Right cardiac atrium (tissue), 5 donors: ENCODE data around the gene PHLPP1. TPM values are rescaled to one million over a fixed set of nuclear protein-coding genes. Genes with fewer than 3 reads are reported as not detected.

Experiments used
- ATAC-seq, 2 donors: fragments of 200-7000 bp; cut with Tn5 transposase; one replicate each; pipeline versions ENCODE4 v1.8.0 to v1.9.1; 2020; ENCODE audit warnings: moderate library complexity in 2 of 2, mild to moderate bottlenecking in 1 of 2
- DNase-seq, 3 donors: peaks; one replicate each; pipeline ENCODE4 v3.0.0-alpha.2; 2020
- H3K27ac ChIP-seq: one replicate; pipeline ENCODE4 v1.5.1; 2013; ENCODE audit warnings: mild to moderate bottlenecking, low read length, control low read depth, moderate library complexity
- H3K27me3 ChIP-seq: one replicate; pipeline ENCODE4 v1.6.1; 2013; ENCODE audit not compliant: control insufficient read depth, insufficient read depth
- H3K4me1 ChIP-seq: one replicate; pipeline ENCODE4 v1.6.1; 2013; ENCODE audit warnings: low read length; ENCODE audit not compliant: control insufficient read depth, insufficient read depth
- H3K4me3 ChIP-seq: one replicate; pipeline ENCODE4 v1.5.1; 2013; ENCODE audit warnings: low read length, control low read depth
- H3K9me3 ChIP-seq: one replicate; pipeline ENCODE4 v1.6.1; 2013; ENCODE audit warnings: low read length; ENCODE audit not compliant: control insufficient read depth
- WGBS: extraction: QIAGEN DNeasy Blood & Tissue Kit; methylation state at CpG from one replicate; pipeline ENCODE4 v1.1.7; 2013; 5-methylcytosine and 5-hydroxymethylcytosine counted together
- intact Hi-C, 4 donors: fragments of 100-400 bp; cut with DNase I; formaldehyde crosslinking; loops; one replicate each; pipeline versions ENCODE4 v1.11.0 to v1.14.0; 2022 to 2023
- polyA plus RNA-seq: library from polyadenylated mRNA; stranded (reverse); fragments of 200-250 nt; gene quantifications from one replicate; pipeline ENCODE4 v1.2.3, GENCODE V29; 2013
- total RNA-seq, 4 donors: library from RNA; stranded (reverse); fragmentation: NEBNext Ultra II Directional; extraction: Animal tissue kit (Norgen Biotek cat#: 25700); gene quantifications; one replicate each; pipeline ENCODE4 v1.2.1, GENCODE V29; 2021
- donor health status: healthy with polysubstance abuse.
- donor health status: DM: no; HTN: yes; CAD: no.
- donor health status: DM: no; HTN: no; CAD: no.
- donor health status: DM: no; HTN: yes; CAD: no; lungs with severe emphysema.
- donor health status: DM: yes; HTN: yes; CAD: no.

The PHLPP1 gene
- total and polyA plus RNA-seq, 5 donors, result 1.7 to 6.4 (median 4.9) TPM

- no peaks in the 10 kb centered on the region for H3K9me3 ChIP-seq
- intact Hi-C loops, result no loop called here
- H3K27me3 ChIP-seq, result no peaks in the 10 kb centered on the region
- H3K4me1 ChIP-seq, result peaks cover 2% of the 10 kb centered on the region
- H3K27ac ChIP-seq, result no peak overlapping the region
- no peak overlapping the region for H3K4me3 ChIP-seq
- DNase-seq (no peak), ATAC-seq (peak in 1 of 2 donors; percentile 54)
- 66% methylated on average over 3 of the region's 3 CpGs for WGBS
Observed at GRCh38 chr18:62875323-62875722, 160.0 kb downstream of the PHLPP1 start.

- H3K4me3 ChIP-seq, result no peak overlapping the region
- WGBS, result 94% methylated on average over 4 of the region's 4 CpGs
- H3K9me3 ChIP-seq, result no peaks in the 10 kb centered on the region
- H3K27me3 ChIP-seq, result no peaks in the 10 kb centered on the region
- H3K27ac ChIP-seq, result no peak overlapping the region
- peaks cover 2% of the 10 kb centered on the region for H3K4me1 ChIP-seq
- DNase-seq (no peak), ATAC-seq (no peak)
- intact Hi-C loops, result no loop called here
Observed at GRCh38 chr18:62876111-62876510, 160.8 kb downstream of the PHLPP1 start.

- WGBS, result 96% methylated on average over 3 of the region's 3 CpGs
- H3K9me3 ChIP-seq, result no peaks in the 10 kb centered on the region
- intact Hi-C loops, result no loop called here
- H3K4me1 ChIP-seq, result peaks cover 6% of the 10 kb centered on the region
- no peak overlapping the region for H3K27ac ChIP-seq
- DNase-seq (no peak), ATAC-seq (no peak)
- no peaks in the 10 kb centered on the region for H3K27me3 ChIP-seq
- H3K4me3 ChIP-seq, result no peak overlapping the region
Observed at GRCh38 chr18:62876828-62877227, 161.5 kb downstream of the PHLPP1 start.

- H3K4me1 ChIP-seq, result peaks cover 7% of the 10 kb centered on the region
Observed at GRCh38 chr18:62877411-62878221, 162.3 kb downstream of the PHLPP1 start.

GRCh38 chr18:62878305-62878704 is 163.0 kb downstream of the PHLPP1 start:
- peak; percentile 67 to 73 for ATAC-seq
- DNase-seq, result no peak
- Histone ChIP-seq H3K4me3 (no peak overlapping the region), H3K9me3 (no peaks in the 10 kb centered on the region), H3K4me1 (peaks cover 7% of the 10 kb centered on the region), H3K27ac (no peak overlapping the region), H3K27me3 (no peaks in the 10 kb centered on the region)
- WGBS, result 49% methylated on average over 3 of the region's 3 CpGs
- intact Hi-C loops, result no loop called here

More at GRCh38 chr18:62877411-62878221, 162.3 kb downstream of the PHLPP1 start:
- Histone ChIP-seq H3K27ac (peak overlapping the region; percentile 81), H3K4me3 (peak overlapping the region; percentile 15), H3K27me3 (no peaks in the 10 kb centered on the region), H3K9me3 (no peaks in the 10 kb centered on the region)
- no peak for DNase-seq
- intact Hi-C loops, result no loop called here
- ATAC-seq, result peak; percentile 28 to 38
- 20% methylated on average over 6 of the region's 6 CpGs for WGBS

- whole genome bisulfite sequencing, result 99% methylated on average over 1 of the region's 1 CpG
- Histone ChIP-seq H3K27ac (no peak overlapping the region), H3K4me3 (no peak overlapping the region), H3K4me1 (peaks cover 7% of the 10 kb centered on the region), H3K27me3 (no peaks in the 10 kb centered on the region), H3K9me3 (no peaks in the 10 kb centered on the region)
- DNase-seq (no peak), ATAC-seq (no peak)
- intact Hi-C loops, result no loop called here
Observed at GRCh38 chr18:62880034-62880433, 164.7 kb downstream of the PHLPP1 start.

GRCh38 chr18:62880673-62881364 is 165.5 kb downstream of the PHLPP1 start:
- Histone ChIP-seq H3K4me1 (peaks cover 7% of the 10 kb centered on the region), H3K27me3 (no peaks in the 10 kb centered on the region), H3K27ac (no peak overlapping the region), H3K9me3 (no peaks in the 10 kb centered on the region), H3K4me3 (no peak overlapping the region)
- no peak for DNase-seq
- 97% methylated on average over 4 of the region's 4 CpGs for WGBS
- no peak for ATAC-seq
- intact Hi-C loops, result no loop called here

GRCh38 chr18:62881509-62882016 is 166.2 kb downstream of the PHLPP1 start:
- WGBS, result 59% methylated on average over 4 of the region's 4 CpGs
- no peaks in the 10 kb centered on the region for H3K9me3 ChIP-seq
- no peak overlapping the region for H3K4me3 ChIP-seq
- peaks cover 8% of the 10 kb centered on the region for H3K4me1 ChIP-seq
- ATAC-seq, result peak; percentile 82 to 92
- intact Hi-C loops, result no loop called here
- no peaks in the 10 kb centered on the region for H3K27me3 ChIP-seq
- no peak overlapping the region for H3K27ac ChIP-seq
- peak in 1 of 3 donors; percentile 18 for DNase-seq

- ATAC-seq, result no peak
- Histone ChIP-seq H3K9me3 (no peaks in the 10 kb centered on the region), H3K27ac (no peak overlapping the region), H3K27me3 (no peaks in the 10 kb centered on the region), H3K4me3 (no peak overlapping the region), H3K4me1 (peaks cover 7% of the 10 kb centered on the region)
- DNase-seq, result no peak
- 85% methylated on average over 6 of the region's 6 CpGs for WGBS
- intact Hi-C loops, result no loop called here
Observed at GRCh38 chr18:62883937-62884735, 168.8 kb downstream of the PHLPP1 start.

- ATAC-seq (peak in 1 of 2 donors; percentile 51), DNase-seq (no peak)
- no peak overlapping the region for H3K4me3 ChIP-seq
- H3K27ac ChIP-seq, result no peak overlapping the region
- H3K9me3 ChIP-seq, result no peaks in the 10 kb centered on the region
- WGBS, result 62% methylated on average over 3 of the region's 3 CpGs
- no peaks in the 10 kb centered on the region for H3K27me3 ChIP-seq
- intact Hi-C loops, result no loop called here
- peaks cover 7% of the 10 kb centered on the region for H3K4me1 ChIP-seq
Observed at GRCh38 chr18:62885804-62886203, 170.5 kb downstream of the PHLPP1 start.
